NOMO-1 treated with DMSO at 0.1 percent for 48 hours (cell line): Measurements from ENCODE around the gene CCDC34.
A peak's percentile ranks its signal among the peaks of the same experiment; 100 is the strongest.
"Not testable (repeated sequence)": the region's sequence is repeated elsewhere in the genome, so short reads cannot be mapped to it uniquely, and the experiment has no call there.

ENCODE experiments used
- DNase-seq: peaks from one replicate; lab custom pipeline; 2025; ENCODE audit not compliant: unreplicated experiment; lab: John Stamatoyannopoulos, UW

The CCDC34 gene

GRCh38 chr11:27363576-27364117, 632 bp upstream of the CCDC34 start:
- DNase-seq: no peak

GRCh38 chr11:27361649-27362431, 1.2 kb downstream of the CCDC34 start:
- no peak for DNase-seq

GRCh38 chr11:27358296-27358695, 4.7 kb downstream of the CCDC34 start:
- peak; percentile 12 for DNase-seq

GRCh38 chr11:27357250-27357649, 5.8 kb downstream of the CCDC34 start:
- no peak for DNase-seq

- no peak for DNase-seq
Measured at GRCh38 chr11:27356624-27357222, 6.3 kb downstream of the CCDC34 start.

GRCh38 chr11:27355575-27356104, 7.4 kb downstream of the CCDC34 start:
- DNase-seq: no peak

- DNase-seq: no peak
Measured at GRCh38 chr11:27354359-27354965, 8.6 kb downstream of the CCDC34 start.

- DNase-seq: no peak
Measured at GRCh38 chr11:27353593-27354358, 9.2 kb downstream of the CCDC34 start.

GRCh38 chr11:27352781-27353180, 10.2 kb downstream of the CCDC34 start:
- no peak for DNase-seq

GRCh38 chr11:27350511-27350910, 12.5 kb downstream of the CCDC34 start:
- no peak for DNase-seq

- no peak for DNase-seq
Measured at GRCh38 chr11:27349919-27350318, 13.1 kb downstream of the CCDC34 start.

GRCh38 chr11:27348340-27348873, 14.6 kb downstream of the CCDC34 start:
- DNase-seq: no peak

- no peak for DNase-seq
Measured at GRCh38 chr11:27347359-27348339, 15.4 kb downstream of the CCDC34 start.

GRCh38 chr11:27339941-27340340, 23.1 kb downstream of the CCDC34 start:
- no peak for DNase-seq

GRCh38 chr11:27334764-27335163, 28.3 kb downstream of the CCDC34 start:
- DNase-seq: not testable (repeated sequence)

GRCh38 chr11:27331981-27332380, 31.0 kb downstream of the CCDC34 start:
- no peak for DNase-seq

GRCh38 chr11:27330633-27331270, 32.3 kb downstream of the CCDC34 start:
- DNase-seq: no peak

GRCh38 chr11:27329867-27330632, 33.0 kb downstream of the CCDC34 start:
- no peak for DNase-seq
